HPDE6-E6E7 (cell line): ENCODE measurements around the gene NIM1K.
"Not testable (repeated sequence)": the region's sequence is repeated elsewhere in the genome, so short reads cannot be mapped to it uniquely, and the experiment has no call there.

Source experiments
- DNase-seq: peaks from one replicate; pipeline ENCODE4 v3.0.0; 2011; ENCODE audit warnings: missing footprints; ENCODE audit errors: extremely low spot score

Gene NIM1K

DNA sequence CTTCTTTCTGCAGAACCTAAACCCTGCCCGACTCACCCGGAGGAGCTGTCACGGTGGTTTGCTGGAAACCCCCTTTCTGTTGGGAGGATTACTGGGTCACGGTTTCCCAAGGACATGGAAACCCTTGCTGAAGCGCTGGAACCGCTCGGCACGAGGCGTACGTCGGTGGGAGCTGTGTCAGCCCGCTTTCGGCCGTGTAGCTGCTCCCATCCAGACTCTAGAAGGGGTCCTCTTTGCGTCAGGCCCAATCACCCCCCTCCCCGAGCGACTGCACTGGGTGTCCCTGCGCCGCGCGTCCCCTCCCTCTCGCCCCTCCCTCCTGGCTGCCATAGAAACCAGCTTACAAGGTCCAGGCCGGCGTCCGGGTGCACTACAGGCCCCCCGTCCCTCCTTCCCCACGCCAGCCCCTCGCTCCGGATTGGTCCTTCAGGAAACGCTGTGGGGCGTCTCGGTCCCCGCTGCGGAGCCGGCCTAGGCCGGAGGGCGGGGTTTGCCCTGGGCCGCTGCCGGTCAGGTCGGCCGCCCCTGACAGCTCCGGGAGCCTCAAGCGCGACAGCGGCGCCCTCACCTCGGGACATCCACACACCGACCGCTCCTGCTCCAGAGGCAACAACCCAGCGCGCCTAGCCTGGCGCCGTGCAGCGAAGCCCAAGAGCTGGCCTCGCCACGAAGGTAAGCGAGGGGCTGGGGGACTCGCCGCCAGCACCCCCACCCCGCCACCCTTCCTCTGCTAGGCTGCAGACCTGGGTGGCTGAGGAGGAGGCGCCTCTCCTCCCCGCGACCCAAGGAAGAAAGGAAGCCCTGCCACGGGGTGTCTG, at the start of gene NIM1K:
NIM1K (plus strand) TSS at position 486 of the 818 bp plus-strand sequence. CDS start 53,551 bp downstream, outside the sequence.
- DNase-seq, result no peak

DNA sequence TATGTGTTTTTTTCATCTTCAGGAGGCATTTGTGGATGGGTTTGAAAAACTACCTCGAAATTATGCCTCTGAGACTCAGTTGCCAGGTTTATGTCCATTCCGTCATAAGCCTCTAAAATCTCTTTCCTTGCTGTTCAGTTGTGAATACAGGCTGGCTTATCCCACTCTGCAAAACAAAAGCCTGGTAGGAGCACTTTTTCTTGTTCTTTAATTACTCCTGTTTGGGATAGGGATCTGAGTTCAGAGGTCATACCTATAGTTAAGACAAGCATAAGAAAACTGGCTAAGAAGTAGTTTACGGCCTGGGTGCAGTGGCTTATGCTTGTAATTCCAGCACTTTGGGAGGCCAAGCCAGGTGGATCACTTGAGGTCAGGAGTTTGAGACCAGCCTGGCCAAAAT, 47.0 kb upstream of the NIM1K start:
- no peak for DNase-seq

DNA sequence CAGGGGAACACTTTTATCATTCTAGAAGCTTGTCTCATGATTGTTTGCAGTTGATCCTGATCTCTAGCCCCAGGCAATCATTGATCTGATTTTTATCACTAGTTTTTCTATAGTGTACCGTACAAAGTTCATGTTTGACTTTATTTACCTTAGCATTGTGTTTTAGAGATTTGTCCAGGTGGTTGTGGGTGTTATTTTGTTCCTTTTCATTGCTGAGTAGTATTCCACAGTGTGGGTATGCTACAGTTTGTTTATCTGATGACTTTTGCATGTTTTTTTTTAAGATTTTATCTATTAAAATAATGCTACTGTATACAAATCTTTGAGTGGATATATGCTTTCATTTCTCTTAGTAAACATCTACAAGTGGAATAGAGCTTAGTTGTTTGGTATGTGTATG, 45.1 kb upstream of the NIM1K start:
- DNase-seq, result no peak

DNA sequence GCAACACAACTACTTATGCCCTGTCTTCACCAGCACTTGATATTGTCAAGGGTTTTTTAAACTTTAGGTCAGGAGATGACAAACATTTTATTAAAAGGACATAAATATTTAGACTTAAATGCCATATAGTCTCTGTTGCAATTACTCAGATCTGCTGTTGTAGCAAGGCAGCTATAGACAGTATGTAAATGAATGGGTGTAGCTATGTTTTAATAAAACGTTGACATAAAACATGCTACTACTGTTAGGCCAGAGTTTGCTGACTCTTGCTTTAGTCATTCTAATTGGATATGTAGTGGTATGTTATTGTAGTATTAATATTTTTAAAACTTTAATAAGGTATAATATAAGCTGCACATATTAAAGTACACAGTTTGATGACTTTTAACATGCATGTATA, 43.6 kb upstream of the NIM1K start:
- DNase-seq, result no peak

DNA sequence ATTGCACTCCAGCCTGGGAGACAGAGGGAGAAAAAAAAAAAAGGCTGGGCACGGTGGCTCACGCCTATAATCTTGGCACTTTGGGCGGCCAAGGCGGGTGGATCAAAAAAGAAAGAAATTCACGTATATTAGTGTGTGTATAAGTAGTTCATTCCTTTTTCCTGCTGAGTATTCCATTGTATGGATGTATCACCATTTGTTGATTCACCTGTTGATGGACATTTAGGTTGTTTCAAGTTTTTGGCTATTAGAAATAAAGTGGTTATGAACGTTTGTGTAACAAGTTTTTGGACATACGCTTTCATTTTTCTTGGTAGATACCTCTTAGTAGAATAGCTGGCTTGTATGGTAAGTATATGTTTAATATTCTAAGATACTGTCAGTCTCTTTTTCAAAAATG, 42.8 kb upstream of the NIM1K start:
- no peak for DNase-seq

DNA sequence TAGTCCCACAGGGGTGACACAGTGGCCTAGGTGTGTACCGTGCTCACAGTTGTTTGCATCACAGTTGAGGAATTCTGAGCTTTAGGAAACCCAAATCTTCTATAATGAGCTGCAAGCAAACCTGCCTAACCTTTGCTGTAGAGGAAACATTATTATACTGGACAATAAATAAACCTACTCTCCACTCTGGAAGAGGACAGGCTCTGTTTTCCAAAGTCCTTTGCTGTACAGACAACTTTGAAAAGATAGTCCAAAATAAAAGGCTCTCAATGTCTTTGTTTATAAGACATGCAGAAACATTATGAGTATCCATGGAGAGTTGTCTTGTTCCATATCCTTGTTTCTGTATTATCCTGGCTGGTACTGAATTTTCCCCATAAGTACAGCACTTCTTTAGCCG, 42.0 kb upstream of the NIM1K start:
- no peak for DNase-seq

DNA sequence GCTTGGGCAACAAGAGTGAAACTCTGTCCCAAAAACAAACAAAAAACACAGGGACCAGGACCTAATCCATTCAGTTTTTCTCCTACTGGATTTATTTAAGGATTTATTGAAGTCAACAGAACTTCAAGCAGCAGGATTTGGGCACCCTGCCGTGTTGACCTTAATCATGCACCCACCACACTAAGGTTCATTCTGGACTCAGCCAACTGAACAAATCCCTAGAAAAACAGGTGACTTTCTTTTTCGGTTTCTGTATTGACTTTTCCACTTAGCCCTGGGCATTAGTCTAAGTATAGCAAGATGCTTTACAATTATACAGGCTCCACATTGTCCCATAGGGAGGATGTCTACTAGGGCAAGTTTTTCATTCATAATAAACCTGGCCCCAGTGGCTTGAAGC, 41.3 kb upstream of the NIM1K start:
- DNase-seq, result no peak

DNA sequence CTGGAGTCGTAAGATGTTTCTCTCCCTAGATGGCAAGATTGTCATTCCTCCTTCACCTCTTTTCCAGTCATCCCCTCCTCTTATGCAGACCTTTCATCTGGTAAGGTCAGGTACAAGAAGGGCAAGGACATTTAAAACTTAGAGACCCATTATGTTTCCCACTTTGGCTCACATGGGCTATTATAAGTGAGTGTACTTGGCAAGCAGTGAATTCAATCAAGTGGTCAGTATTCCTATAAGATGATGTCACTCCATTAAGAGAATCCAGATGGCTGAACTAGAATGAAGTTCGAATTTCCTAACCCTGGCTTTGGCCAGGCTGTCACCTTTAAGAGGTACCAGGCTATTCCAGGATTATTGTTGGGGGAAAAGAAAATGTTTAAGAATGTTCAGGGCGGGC, 39.1 kb upstream of the NIM1K start:
- no peak for DNase-seq

DNA sequence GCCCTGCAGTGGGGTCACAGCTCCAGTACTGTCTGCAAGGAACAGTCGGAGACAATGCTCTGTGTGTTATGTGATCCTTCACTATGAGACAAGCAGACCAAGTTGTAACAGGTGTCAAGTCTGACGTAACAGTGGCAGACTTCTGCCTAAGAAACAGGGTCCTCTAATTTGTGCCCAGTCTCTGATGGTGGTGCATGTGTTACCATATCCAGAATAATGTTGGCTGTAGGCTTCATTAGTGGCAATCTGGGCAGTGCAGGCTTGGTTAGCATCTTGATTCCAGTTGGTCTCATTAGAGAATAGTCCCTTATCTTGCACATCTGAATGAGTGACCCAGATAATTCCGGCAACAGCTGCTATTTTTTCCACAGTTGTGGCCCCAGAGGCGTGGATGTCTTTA, 37.6 kb upstream of the NIM1K start:
- no peak for DNase-seq

DNA sequence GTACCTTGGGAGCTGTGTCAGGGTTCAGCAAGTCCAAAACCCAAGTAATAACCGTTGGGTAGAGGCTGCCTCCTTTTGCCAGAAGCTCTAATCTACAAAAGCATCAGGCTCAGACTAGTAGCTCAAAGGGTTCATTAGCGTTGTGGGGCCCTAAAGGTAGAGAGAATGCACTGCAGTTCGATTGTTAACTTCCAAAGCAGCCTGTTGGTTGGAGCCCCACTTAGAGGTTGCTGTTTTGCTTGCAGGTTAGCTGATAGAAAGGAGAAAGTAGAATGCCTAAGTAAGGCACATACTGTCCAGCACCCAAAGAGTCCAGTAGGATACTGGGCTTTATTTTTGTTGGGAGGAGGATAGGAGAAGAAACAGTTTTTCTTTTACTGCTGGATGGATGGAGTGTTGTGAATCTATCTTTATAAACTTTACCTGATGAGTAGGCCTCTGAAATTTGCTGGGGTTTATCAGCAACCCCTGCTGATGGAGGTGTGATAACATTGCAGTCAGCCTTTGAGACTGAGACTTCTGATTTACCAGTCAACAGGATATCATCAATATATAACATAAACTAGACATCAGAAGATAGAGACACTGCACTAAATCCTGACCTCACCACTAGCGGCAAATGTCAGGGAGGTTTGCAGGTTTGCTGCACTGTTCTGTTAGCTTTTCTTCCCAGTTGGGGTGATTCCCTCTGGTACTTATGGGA, 36.5 kb upstream of the NIM1K start:
- no peak for DNase-seq

DNA sequence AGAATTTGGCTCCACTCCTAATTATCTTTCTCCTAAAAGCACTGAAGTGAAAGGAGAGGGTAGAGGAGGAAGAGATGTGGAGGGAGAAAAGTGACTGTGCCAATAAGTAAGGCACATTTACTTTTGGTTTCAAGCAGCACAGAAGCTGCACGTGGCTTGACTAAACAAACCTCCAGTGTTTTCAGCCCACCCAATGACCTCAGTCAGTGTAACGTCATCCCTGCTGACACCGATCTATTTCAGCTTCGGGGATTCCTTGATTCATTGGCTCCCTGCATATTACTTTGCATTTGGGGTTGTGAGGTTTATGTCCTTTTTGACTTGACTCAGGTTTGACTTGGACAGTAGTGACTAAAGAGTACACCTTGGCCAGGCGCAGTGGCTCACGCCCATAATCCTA, 35.6 kb upstream of the NIM1K start:
- no peak for DNase-seq

DNA sequence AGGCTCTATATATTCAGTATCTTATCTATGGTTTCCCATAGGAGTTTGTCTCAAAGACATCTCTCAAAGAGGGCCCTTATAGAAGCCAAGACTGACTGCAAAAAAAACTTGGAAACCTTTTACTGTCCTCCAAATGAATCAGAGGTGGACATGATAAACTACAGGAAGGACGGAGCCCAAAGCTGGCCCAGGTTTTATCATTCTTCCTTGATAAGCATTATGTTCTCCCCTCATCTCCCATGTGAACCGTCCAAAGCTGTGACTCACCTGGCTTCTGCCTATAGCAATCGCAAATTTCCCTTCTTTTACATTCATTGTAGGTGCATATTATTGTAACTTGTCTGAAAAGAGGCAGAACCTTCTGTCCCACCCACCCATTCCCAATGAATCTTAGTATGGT, 35.0 kb upstream of the NIM1K start:
- no peak for DNase-seq

DNA sequence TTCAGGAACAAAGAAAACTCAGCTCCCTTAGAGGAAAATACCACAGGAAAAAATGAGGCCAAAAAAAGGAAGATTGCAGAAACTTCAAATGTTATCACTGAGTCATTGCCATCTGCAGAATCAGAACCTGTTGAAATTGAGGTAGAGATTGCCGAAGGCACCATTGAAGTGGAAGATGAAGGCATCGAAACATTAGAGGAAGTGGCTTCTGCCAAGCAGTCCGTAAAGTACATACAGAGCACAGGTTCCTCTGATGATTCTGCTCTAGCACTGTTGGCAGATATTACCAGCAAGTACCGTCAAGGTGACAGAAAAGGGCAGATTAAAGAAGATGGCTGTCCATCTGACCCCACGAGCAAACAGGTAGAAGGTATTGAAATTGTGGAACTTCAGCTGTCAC, 30.8 kb upstream of the NIM1K start:
- no peak for DNase-seq

DNA sequence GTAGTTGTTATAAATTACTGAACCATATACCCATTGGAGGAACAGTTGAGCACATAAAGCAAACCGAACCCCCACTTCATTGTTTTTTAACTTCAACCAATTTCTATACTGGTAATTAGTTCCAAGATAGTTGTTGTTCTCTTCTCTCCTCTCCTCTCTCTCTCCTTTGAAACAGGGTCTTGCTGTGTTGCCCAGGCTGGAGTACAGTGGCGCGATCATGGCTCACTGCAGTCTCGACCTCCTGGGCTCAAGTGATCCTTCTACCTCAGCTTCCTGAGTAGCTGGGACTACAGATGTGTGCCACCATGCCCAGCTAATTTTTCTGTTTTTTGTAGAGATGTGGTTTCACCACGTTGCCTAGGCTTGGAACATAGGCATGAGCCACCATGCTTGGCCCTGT, 27.2 kb upstream of the NIM1K start:
- not testable (repeated sequence) for DNase-seq

DNA sequence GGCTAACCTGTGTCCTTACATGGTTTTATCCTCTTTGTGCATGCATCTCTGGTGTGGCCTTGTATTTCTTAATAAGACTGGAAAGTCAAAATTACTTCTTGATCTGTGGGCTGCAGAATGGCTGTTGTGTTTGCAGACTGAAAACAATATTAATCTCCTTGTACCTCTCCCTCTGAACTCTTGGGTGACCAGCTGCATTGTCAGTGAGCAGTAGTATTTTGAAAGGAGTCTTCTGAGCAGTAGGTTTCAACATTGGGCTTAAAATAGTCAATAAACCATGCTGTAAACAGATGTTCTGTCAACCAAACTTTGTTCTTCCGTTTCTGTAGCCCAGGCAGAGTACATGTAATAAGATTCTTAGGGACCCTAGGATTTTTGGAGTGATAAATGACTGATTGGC, 26.7 kb upstream of the NIM1K start:
- no peak for DNase-seq

DNA sequence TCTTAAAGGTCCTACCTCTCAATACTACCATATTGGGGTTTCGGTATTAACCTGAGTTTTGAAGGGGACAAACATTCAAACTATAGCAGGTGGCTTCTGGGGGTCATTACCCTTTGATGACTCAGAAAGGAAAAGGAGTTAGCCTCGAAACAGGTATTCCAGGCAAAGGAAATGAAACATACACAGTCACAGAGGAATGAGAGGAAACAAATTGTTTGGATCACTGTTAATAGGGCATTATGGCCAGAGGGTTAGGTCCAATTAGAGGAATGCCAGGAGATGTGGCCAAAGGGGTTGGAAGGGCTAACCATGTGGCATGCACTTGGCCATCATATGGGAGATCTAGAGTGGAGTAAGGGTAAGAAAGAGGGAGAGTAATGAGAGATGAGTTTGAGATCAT, 23.9 kb upstream of the NIM1K start:
- no peak for DNase-seq

DNA sequence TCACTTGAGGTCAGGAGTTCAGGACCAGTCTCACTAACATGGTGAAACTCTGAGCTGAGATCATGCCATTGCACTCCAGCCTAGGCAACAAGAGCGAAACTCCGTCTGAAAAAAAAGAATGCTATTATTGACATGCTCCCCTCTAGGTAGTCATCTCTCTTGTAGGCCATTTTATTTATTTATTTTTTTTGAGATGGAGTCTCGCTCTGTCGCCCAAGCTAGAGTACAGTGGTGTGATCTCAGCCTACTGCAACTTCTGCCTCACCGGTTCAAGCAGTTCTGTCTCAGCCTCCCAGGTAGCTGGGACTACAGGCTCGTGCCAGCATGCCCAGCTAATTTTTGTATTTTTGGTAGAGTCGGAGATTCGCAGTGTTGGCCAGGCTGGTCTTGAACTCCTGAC, 20.6 kb upstream of the NIM1K start:
- DNase-seq, result no peak

DNA sequence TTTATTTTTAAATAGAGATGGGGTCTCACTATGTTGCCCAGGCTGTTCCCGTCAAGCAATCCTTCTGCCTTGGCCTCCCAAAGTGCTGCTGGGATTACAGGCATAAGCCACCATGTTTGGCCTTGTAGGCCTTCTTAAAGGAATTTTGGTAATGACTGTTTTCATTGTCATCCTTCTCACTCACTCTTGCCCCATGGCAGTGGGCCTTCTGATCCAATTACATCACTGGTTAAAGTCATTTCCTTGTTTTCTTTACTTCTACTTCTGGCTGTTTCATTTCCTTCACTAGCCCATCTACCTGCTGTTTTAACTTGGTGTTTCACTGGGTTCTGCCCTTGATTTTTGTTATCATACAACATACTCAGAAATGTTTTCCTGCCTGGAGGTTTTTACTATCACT, 20.1 kb upstream of the NIM1K start:
- no peak for DNase-seq

DNA sequence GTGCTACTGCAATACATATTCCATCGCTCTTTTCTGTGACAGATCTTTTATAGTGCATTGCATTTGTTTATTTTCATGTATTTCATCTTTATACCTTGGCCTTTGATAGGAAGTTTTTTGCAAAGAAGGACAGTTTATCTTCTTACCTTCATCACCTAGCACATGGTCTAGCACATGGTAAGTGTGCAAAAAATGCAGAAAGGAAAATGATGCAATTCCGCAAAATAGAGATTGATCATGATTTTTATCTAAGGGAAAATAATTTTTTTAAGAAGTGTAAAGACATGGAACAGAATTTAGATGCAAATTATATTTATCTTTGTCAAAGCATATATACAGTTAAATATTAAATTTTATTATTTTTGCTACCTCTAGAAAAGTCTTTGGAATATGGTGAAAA, 19.2 kb upstream of the NIM1K start:
- DNase-seq, result no peak

DNA sequence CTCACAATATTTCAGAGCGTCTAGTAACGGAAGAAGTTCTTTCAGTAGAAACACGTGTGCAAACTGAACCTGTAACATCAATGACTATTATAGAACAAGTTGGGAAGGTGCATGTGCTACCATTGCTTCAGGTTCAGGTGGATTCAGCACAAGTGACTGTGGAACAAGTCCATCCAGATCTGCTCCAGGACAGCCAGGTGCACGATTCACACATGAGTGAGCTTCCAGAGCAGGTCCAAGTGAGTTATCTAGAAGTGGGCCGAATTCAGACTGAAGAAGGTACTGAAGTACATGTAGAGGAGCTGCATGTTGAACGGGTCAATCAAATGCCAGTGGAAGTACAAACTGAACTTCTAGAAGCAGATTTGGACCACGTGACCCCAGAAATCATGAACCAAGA, 17.4 kb upstream of the NIM1K start:
- no peak for DNase-seq

DNA sequence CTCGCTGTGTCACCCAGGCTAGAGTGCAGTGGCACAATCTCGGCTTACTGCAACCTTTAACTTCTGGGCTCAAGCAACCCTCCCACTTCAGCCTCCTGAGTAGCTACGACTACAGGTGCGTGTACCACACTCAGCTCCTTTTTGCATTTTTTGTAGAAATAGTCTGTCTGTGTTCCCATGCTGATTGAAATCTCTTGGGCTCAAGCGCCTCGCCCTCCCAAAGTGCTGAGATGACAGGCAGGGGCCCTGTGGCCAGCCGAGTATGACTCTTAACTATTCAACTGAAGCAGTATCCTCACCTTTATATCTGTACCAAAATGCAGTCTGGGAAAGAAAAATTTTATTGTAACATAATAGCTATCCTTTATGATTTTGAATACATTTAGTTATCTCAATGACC, 12.2 kb upstream of the NIM1K start:
- no peak for DNase-seq

DNA sequence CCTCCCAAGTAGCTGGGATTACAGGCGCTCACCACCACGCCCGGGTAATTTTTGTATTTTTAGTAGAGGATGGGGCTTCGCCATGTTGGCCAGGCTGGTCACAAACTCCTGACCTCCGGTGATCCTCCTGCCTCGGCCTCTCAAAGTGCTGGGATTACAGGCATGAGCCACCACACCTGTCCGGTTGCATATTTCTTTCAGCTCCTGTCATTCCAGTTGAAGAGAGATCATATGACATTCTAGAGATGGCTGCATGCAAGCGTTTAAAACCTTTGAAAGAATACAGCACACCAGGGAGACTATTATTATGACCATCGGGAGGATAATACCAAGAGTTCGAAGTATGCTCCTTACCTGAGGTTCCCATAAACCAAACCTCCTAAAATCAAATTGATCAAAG, 9.6 kb upstream of the NIM1K start:
- DNase-seq, result no peak

DNA sequence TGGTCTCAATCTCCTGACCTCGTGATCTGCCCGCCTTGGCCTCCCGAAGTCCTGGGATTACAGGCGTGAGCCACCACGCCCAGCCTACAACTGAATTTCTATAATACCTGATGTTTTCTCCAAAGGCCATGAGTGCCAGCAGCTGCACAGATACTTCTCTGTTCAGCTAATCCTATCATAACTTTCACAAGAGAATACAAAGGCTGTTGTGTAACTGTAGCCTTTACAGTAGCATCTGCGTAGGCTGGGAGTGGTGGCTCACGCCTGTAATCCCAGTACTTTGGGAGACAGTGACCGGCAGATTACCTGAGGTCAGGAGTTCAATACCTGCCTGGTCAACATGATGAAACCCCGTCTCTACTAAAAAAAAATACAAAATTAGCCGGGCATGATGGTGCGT, 8.9 kb upstream of the NIM1K start:
- not testable (repeated sequence) for DNase-seq
